HG02678 (cell line): Measurements from ENCODE around the gene UACA.
"Not testable (repeated sequence)": the region's sequence is repeated elsewhere in the genome, so short reads cannot be mapped to it uniquely, and the experiment has no call there.

Experiments
- ATAC-seq: cut with Tn5 transposase; IDR thresholded peaks from one replicate; pipeline ENCODE4 v1.9.1; 2021; ENCODE audit warnings: mild to moderate bottlenecking, moderate library complexity; ENCODE audit not compliant: unreplicated experiment

UACA gene

DNA sequence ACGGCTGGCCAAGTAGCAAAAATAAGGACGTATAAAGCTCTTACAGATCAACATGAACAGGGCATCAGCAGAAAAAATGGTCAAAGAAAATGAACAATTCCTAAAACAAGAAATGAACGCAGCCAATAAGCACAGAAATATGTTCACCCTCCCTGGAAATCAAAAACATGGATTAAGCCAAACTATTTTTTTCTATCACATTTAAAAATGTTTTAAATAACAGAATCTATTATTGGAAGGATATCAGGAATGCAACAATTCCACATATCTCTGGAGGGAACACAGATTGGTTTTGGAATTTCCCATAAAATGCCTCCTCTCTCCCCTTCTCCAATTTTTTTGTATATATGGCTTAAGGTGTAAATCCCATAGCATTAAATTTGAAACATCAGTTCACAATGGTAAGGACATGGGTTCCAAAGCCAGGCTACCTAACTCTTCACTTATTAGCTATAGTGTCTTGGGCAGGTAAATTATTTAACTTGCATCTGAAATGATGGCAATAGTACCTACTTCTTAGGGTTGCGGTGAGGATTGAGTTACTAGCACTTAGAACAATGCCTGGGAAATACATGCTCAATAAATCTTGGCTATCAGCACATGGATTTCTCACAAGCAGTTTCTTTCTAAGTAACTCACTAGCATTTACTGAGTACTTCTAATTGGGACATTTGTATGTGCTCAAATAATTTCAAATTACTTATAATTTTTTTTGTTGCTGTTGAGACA is 10.1 kb downstream of the UACA start:
- no peak for ATAC-seq

GRCh38 chr15:70752193-70752635 is 11.1 kb downstream of the UACA start:
- no peak for ATAC-seq

DNA sequence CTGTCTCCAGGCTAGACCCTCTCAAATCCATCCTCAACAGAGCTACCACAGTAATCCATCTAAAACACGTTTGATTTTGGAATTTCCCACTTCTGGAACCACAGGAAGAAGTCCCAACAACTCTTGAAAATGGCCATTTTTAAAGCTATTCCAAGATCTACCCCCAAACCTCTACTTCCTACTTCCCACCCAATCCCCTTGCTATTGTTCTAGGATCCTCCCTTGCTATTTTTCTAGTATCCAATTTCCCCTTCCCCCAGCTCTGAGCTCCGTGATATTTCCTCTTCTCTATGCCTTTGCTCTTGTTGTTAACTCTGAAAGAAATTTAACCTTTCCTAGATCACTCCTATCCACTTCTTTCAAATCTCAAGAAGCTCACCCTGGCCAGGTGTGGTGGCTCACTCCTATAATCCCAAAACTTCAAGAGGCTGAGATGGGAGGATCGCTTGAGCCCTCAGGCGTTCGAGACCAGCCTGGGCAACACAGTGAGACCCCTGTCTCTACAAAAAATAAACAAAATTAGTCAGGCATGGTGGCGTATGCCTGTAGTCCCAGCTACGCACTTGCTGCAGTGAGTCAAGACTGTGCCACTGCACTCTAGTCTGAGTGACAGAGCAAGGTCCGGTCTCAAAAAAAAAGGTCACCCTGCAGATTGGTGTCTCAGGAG is 13.0 kb downstream of the UACA start:
- ATAC-seq = no peak

DNA sequence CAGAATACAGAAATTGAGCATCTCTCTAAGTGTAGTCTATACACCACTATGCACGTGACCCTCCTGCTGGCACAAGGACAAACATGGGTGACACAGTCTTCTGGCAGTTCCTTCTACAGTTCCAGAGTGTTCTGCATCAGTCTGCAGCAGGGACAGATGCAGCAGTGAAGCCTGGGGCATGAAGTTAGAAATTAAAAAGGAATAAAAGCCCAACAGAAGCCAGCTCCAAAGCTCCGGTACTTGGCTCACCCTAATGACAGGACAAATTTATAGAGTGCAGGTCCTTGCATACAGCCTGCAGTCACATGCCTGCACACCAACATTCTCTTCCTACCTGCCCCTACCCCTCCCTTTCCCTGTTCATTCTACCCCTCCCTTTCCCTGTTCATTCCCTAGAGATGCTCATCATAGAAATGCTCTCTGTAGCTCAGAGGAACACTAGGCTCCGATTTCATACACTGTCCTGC is 15.0 kb downstream of the UACA start:
- ATAC-seq = no peak

DNA sequence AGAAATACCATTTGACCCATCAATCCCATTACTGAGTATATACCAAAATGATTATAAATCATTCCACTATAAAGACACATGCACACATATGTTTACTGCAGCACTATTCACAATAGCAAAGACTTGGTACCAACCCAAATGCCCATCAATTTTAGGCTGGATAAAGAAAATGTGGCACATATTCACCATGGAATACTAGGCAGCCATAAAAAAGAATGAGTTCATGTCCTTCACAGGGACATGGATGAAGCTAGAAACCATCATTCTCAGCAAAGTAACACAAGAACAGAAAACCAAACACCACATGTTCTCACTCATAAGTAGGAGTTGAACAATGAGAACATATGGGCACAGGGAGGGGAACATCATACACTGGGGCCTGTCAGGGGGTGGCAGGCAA is 16.8 kb downstream of the UACA start:
- not testable (repeated sequence) for ATAC-seq

- no peak for ATAC-seq
These were observed 20.4 kb downstream of the UACA start for GRCh38 chr15:70742928-70743327.

DNA sequence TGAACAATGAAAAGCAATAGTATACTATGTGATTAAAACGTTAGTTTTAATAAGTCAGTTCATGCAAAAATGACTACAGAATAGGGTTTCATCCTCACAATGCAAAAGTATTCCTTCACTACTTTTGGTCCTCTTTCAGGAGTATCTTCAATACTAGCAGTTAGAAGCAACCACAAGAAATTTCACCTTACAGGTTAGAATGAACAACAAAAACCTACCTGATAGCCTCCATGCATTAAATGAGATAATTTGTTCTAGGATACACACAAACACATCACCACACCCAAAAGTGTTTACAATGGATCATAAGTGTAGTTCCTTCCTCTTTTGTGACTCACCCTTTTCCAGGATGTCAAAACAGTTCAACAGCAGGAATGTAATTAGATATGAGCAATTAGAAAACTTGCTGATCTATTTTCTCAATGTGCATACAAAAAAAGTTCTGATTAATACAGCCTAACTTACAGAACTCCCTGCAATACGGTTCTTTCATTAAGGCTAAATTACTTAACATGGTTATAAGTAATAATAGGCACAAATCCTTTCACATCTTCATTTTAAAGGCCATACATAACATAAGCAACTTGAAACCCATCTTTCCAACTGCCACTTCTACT is 21.6 kb downstream of the UACA start:
- no peak for ATAC-seq

DNA sequence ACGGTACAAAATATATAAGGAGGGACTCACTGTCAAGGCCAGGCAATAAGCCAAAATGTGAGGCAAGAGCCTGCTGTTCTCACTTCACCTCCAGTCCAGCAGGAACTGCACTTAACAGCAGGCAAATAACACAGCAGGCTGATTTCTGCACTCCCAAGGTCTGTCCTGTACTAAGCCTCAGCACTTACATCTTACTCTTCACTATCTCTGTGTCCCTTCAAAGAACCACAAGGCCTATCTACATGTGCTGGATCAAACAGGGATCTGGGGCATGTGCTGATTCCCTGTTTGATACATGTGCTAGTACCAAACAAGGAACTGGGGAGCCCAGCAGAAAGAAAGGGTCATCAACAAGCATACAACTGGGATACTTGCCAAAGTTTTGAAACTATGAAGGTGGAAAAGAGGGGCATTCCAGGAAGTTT is 22.2 kb downstream of the UACA start:
- no peak for ATAC-seq

DNA sequence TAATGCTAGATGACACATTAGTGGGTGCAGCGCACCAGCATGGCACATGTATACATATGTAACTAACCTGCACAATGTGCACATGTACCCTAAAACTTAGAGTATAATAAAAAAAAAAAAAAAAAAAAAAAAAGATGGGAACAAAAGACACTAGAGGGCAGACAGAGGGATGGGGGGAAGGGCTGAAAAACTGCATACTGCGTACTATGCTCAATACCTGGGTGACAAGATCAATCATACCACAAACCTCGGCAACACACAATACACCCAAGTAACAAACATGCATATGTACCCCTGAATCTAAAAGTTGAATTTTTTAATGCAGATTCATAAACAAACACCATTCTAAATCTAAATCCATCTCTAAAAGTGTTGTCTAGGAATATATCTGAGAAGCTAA is 28.3 kb downstream of the UACA start:
- ATAC-seq = not testable (repeated sequence)

- ATAC-seq = no peak
These were observed 34.2 kb downstream of the UACA start for GRCh38 chr15:70729164-70729563.

GRCh38 chr15:70726753-70727152 is 36.6 kb downstream of the UACA start:
- ATAC-seq = no peak

DNA sequence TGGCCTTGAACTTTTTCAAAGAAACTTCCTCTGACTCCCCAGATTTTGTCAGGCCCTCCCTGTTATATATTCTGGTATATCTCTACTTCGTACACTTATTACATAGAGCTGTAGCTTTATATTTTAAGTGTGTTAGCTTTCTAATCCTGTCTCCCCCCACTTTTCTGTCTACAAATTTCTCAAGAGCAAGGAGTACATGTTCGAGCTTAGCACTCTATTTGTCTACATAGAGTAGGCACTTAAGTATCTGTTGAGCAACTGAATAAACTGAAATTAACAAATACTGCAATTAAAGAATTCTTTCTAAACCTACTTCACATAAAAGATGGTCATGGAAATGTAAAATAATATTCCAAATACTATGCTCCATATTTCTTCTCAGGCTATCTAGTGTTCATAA is 39.4 kb downstream of the UACA start:
- ATAC-seq = no peak

DNA sequence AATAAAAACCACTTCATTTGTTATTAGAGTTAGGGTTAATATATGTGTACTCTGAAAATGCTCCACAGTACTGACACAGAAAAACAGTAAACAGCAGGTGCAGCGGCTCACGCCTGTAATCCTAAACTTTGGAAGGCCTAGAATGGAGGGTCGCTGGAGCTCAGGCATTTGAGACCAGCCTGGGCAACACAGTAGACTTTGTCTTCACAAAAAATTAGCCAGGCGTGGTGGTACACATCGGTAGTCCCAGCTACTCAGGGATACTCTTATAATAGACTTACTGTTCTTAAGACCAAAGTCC is 40.3 kb downstream of the UACA start:
- ATAC-seq = no peak

- ATAC-seq = no peak
These were observed 40.9 kb downstream of the UACA start for GRCh38 chr15:70722266-70723121.

DNA sequence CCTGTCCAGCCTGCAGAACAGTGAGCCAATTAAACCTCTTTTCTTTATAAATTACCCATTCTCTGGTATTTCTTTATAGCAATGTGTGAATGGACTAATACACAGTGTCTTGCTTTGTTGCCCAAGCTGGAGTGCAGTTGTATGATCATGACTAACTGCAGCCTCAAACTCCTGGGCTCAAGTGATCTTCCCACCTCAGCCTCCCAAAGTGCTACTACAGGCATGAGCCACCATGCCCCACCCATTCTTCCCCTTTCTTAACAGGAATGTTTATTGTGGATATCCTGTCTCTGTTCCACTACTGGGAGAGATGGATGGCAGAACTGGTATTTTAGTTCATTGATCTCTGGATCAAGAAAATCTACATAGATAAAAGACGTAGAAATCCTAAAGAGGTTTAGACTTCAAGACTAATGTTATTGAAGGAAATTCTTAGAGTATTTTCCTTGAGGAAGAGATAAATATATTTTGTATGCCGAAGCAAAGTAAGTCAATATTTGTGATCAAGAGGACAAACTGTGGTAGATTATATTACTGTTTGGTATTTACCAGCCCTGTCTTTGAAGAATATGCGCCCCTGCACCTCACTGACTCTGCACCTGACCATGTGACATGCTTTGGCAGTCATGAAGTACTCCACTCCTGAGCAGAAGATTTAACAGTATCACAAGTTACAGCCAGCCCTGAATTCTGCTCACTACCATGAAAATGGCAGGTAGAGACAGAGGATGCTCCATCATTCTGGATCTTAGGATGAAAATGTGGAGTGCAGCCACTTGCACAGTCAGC is 42.9 kb downstream of the UACA start:
- ATAC-seq = no peak

GRCh38 chr15:70717237-70717793 is 46.0 kb downstream of the UACA start:
- no peak for ATAC-seq

- ATAC-seq = no peak
These were observed 47.4 kb downstream of the UACA start for GRCh38 chr15:70715840-70716485.

GRCh38 chr15:70714565-70714964 is 48.8 kb downstream of the UACA start:
- no peak for ATAC-seq

GRCh38 chr15:70714015-70714414 is 49.3 kb downstream of the UACA start:
- no peak for ATAC-seq

GRCh38 chr15:70712271-70712670 is 51.1 kb downstream of the UACA start:
- no peak for ATAC-seq
